ENCODE data around the gene KDELR3. TPM values are rescaled to one million over a fixed set of nuclear protein-coding genes. Genes with fewer than 3 reads are reported as not detected.

The KDELR3 gene
- total RNA-seq, 4 donors from 2014 or later: 3.5 to 12.9 (median 7.0) TPM

DNA sequence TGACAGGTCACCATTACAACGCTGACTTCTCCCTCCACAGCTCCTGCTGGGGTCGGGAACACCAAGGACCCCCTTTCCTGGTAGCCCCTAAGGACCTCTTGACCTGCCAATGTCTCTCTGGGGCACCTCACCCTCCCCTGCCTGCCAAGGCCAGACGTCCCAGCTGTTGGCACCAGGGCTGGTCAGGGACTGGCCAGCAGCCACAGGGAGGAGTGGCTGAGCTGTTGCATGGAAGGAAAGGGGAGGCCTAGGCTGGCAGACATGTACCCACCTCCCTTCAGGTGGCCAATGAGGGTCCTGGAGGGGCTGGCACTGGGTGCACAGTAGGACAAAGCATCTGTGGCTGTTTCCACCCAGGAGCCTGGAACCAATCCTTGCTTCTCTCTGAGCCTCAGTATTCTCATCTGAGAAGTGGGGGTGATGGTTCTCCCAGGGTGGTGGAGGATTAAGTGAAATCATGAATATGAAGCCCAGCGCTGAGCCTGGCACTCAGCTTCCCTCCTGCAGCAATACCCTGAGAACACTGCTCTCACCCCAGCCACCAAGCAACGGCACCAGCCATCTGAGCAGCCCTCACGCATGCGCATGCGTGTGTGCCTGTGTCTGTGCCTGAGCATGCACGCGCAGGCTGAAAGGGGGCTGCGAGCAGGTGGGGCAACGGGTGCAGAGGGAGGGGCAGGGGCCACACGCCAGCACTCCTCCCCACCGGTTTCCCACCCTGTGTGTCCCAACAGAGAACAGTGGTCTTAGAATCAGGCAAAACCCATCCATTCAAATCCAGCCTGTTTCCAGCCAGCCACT lies 18.8 kb upstream of the KDELR3 start:
- TF ChIP-seq EP300 (IDR thresholded peaks at IDR 0.05) (no peak), POLR2AphosphoS5 (IDR thresholded peaks at IDR 0.05) (no peak), POLR2A (IDR thresholded peaks at IDR 0.05; ENCODE audit: low read depth) (no peak)
- TF ChIP-seq, protein P1, sequence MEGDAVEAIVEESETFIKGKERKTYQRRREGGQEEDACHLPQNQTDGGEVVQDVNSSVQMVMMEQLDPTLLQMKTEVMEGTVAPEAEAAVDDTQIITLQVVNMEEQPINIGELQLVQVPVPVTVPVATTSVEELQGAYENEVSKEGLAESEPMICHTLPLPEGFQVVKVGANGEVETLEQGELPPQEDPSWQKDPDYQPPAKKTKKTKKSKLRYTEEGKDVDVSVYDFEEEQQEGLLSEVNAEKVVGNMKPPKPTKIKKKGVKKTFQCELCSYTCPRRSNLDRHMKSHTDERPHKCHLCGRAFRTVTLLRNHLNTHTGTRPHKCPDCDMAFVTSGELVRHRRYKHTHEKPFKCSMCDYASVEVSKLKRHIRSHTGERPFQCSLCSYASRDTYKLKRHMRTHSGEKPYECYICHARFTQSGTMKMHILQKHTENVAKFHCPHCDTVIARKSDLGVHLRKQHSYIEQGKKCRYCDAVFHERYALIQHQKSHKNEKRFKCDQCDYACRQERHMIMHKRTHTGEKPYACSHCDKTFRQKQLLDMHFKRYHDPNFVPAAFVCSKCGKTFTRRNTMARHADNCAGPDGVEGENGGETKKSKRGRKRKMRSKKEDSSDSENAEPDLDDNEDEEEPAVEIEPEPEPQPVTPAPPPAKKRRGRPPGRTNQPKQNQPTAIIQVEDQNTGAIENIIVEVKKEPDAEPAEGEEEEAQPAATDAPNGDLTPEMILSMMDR (IDR thresholded peaks at IDR 0.05): no peak
- intact Hi-C loops (cut with DNase I): no loop called here
- no peak for DNase-seq (ENCODE audit: extremely low spot score)
- H3K27ac ChIP-seq (replicated peaks in 1 of 4): no peak overlapping the region
- H3K4me3 ChIP-seq: no peak overlapping the region
- H3K36me3 ChIP-seq: no peaks in the 10 kb centered on the region
- H3K4me1 ChIP-seq: peaks cover 5 to 11% (median 8%) of the 10 kb centered on the region in 4 donors
- WGBS: 88% methylated on average over 10 of the region's 14 CpGs
- H3K9me3 ChIP-seq: no peaks in the 10 kb centered on the region
- H3K27me3 ChIP-seq: peaks cover 0 to 91% (median 18%) of the 10 kb centered on the region in 4 donors

- DNase-seq (ENCODE audit: extremely low spot score): no peak
- Histone ChIP-seq H3K27me3 (peaks cover 0 to 91% (median 22%) of the 10 kb centered on the region in 4 donors), H3K27ac (replicated peaks in 1 of 4) (no peak overlapping the region), H3K9me3 (no peaks in the 10 kb centered on the region), H3K36me3 (no peaks in the 10 kb centered on the region), H3K4me3 (no peak overlapping the region), H3K4me1 (peaks cover 11 to 17% (median 15%) of the 10 kb centered on the region in 4 donors)
- 70% methylated on average over 9 of the region's 18 CpGs for WGBS
- intact Hi-C loops (cut with DNase I): no loop called here
- no peak for TF ChIP-seq EP300 (IDR thresholded peaks at IDR 0.05)
- TF ChIP-seq POLR2AphosphoS5 (IDR thresholded peaks at IDR 0.05): no peak
Measured at GRCh38 chr22:38449776-38450175, 18.1 kb upstream of the KDELR3 start.

GRCh38 chr22:38450234-38450797 lies 17.6 kb upstream of the KDELR3 start:
- Histone ChIP-seq H3K27me3 (peaks cover 1 to 91% (median 23%) of the 10 kb centered on the region in 4 donors), H3K9me3 (no peaks in the 10 kb centered on the region), H3K4me1 (peaks cover 13 to 22% (median 17%) of the 10 kb centered on the region in 4 donors), H3K4me3 (no peak overlapping the region), H3K36me3 (no peaks in the 10 kb centered on the region), H3K27ac (replicated peaks in 1 of 4) (no peak overlapping the region)
- WGBS: 68% methylated on average over 10 of the region's 11 CpGs
- DNase-seq (ENCODE audit: extremely low spot score): no peak
- TF ChIP-seq EP300 (IDR thresholded peaks at IDR 0.05) (no peak), POLR2AphosphoS5 (IDR thresholded peaks at IDR 0.05) (no peak), POLR2A (IDR thresholded peaks at IDR 0.05; ENCODE audit: low read depth) (no peak)
- TF ChIP-seq, protein P1 (IDR thresholded peaks at IDR 0.05): no peak
- intact Hi-C loops (cut with DNase I): no loop called here

DNA sequence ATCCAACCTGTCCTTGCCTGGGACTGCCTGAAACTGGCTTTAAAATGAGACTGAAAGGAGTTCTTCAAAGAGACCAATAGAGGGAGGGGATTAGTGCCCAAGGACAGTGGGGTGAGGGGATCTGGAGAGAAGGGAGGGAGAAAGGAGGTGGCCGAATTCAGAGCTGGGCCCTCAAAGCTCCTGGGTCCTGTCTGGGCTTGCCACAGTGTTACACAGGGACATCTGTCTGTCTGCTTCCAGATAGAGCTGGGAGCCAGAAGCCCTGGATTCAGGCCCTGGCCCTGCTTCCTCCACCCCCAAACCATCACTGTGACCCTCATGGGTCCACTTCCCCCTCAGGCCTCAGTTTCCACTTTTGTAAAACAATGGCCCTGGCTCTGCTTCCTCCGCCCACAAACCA lies 16.5 kb upstream of the KDELR3 start:
- Histone ChIP-seq H3K4me1 (peaks cover 13 to 31% (median 25%) of the 10 kb centered on the region in 4 donors), H3K4me3 (no peak overlapping the region), H3K9me3 (no peaks in the 10 kb centered on the region), H3K36me3 (no peaks in the 10 kb centered on the region), H3K27me3 (peaks cover 5 to 92% (median 27%) of the 10 kb centered on the region in 4 donors), H3K27ac (replicated peaks in 1 of 4) (no peak overlapping the region)
- TF ChIP-seq POLR2A (IDR thresholded peaks at IDR 0.05; ENCODE audit: low read depth) (no peak), EP300 (IDR thresholded peaks at IDR 0.05) (no peak), POLR2AphosphoS5 (IDR thresholded peaks at IDR 0.05) (no peak)
- TF ChIP-seq, protein P1 (IDR thresholded peaks at IDR 0.05): no peak
- no peak for DNase-seq (ENCODE audit: extremely low spot score)
- intact Hi-C loops (cut with DNase I): no loop called here
- WGBS: 91% methylated on average over 2 of the region's 2 CpGs

DNA sequence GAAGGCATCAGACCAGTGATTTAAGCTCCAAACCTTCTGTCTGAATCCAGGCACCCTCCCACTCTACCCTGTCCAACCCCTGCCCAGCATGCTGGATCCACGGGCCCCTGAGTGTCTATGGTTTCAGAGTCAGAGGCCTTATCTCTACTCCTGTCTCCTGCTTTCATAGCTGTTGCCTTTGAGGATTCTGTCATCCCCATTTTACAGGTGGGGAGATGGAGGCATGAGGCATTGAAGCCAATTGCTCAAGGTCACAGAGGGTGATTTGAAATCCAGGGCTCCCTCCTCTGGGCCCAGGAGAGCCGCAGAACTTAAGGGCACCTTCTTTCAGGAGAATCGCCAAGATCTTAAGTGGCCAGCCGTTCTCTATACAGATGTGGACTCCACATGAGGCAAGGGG lies 16.0 kb upstream of the KDELR3 start:
- H3K4me1 ChIP-seq: peaks cover 13 to 31% (median 25%) of the 10 kb centered on the region in 4 donors
- no peaks in the 10 kb centered on the region for H3K36me3 ChIP-seq
- H3K9me3 ChIP-seq: no peaks in the 10 kb centered on the region
- peaks cover 5 to 92% (median 26%) of the 10 kb centered on the region in 4 donors for H3K27me3 ChIP-seq
- H3K27ac ChIP-seq (replicated peaks in 1 of 4): no peak overlapping the region
- 70% methylated on average over 1 of the region's 4 CpGs for WGBS
- no peak for TF ChIP-seq POLR2A (IDR thresholded peaks at IDR 0.05; ENCODE audit: low read depth)
- TF ChIP-seq, protein P1 (IDR thresholded peaks at IDR 0.05): no peak
- no peak for TF ChIP-seq POLR2AphosphoS5 (IDR thresholded peaks at IDR 0.05)
- TF ChIP-seq EP300 (IDR thresholded peaks at IDR 0.05): no peak
- no peak for DNase-seq (ENCODE audit: extremely low spot score)
- no peak overlapping the region for H3K4me3 ChIP-seq
- intact Hi-C loops (cut with DNase I): no loop called here

All from esophagus muscularis mucosa (tissue), 4 donors.